ENCODE measurements around the gene ASPSCR1. TPM values are rescaled to one million over a fixed set of nuclear protein-coding genes. Genes with fewer than 3 reads are reported as not detected.

The ASPSCR1 gene
- total RNA-seq, 4 donors from 2014 or later = 24.0 to 44.7 (median 32.0) TPM

GRCh38 chr17:82013772-82014321 lies 36.4 kb downstream of the ASPSCR1 start:
- Histone ChIP-seq H3K27ac (no peak overlapping the region), H3K27me3 (no peaks in the 10 kb centered on the region), H3K36me3 (peaks cover 0 to 3% of the 10 kb centered on the region in 2 donors), H3K9me3 (no peaks in the 10 kb centered on the region), H3K4me3 (no peak overlapping the region), H3K4me1 (peaks cover 1 to 17% of the 10 kb centered on the region in 2 donors)
- DNase-seq (no peak), ATAC-seq (no peak)
- TF ChIP-seq POLR2A (IDR thresholded peaks at IDR 0.05) (no peak), CTCF (IDR thresholded peaks at IDR 0.05 in 4 of 5, conservative IDR thresholded peaks at IDR 0.05 in 1 of 5) (no peak)
- intact Hi-C loops (cut with DNase I; ENCODE audit: low total_unique reads) (no loop called here), in situ Hi-C loops (cut with MboI; ENCODE audit: low sequenced_read_pairs in 4 of 4) (no loop called here)

GRCh38 chr17:82014432-82014831 lies 37.0 kb downstream of the ASPSCR1 start:
- intact Hi-C loops (cut with DNase I; ENCODE audit: low total_unique reads) = no loop called here
- TF ChIP-seq POLR2A (IDR thresholded peaks at IDR 0.05) (no peak), CTCF (IDR thresholded peaks at IDR 0.05 in 4 of 5, conservative IDR thresholded peaks at IDR 0.05 in 1 of 5) (no peak)
- DNase-seq (no peak), ATAC-seq (no peak)
- H3K27ac ChIP-seq = no peak overlapping the region
- peaks cover 0 to 3% of the 10 kb centered on the region in 2 donors for H3K36me3 ChIP-seq
- peaks cover 6 to 23% of the 10 kb centered on the region in 2 donors for H3K4me1 ChIP-seq
- no peak overlapping the region for H3K4me3 ChIP-seq
- no peaks in the 10 kb centered on the region for H3K27me3 ChIP-seq
- in situ Hi-C loops (cut with MboI; ENCODE audit: low sequenced_read_pairs in 4 of 4) = no loop called here
- no peaks in the 10 kb centered on the region for H3K9me3 ChIP-seq

DNA sequence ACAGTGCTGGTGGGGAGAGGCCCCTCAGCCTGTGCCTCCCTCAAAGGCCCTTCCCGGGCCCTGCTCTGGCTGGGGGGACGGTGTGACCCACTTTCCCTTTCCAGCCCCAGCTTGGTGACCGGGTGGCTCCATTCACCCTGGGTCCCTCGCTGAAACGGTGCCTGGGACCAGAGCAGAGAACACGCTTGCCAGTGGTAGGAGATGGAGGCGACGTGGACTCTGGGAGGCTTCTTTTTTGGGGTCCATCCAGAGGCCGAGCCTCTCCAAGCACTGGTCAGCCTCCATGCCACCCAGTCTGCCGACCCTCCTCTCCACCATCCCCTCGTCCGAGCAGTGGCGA lies 37.5 kb downstream of the ASPSCR1 start:
- DNase-seq = no peak
- H3K36me3 ChIP-seq = peaks cover 0 to 3% of the 10 kb centered on the region in 2 donors
- H3K9me3 ChIP-seq = no peaks in the 10 kb centered on the region
- H3K27me3 ChIP-seq = no peaks in the 10 kb centered on the region
- H3K4me1 ChIP-seq = peaks cover 6 to 28% of the 10 kb centered on the region in 2 donors
- TF ChIP-seq CTCF (IDR thresholded peaks at IDR 0.05 in 4 of 5, conservative IDR thresholded peaks at IDR 0.05 in 1 of 5) (no peak), POLR2A (IDR thresholded peaks at IDR 0.05) (no peak)
- intact Hi-C loops (cut with DNase I; ENCODE audit: low total_unique reads) (no loop called here), in situ Hi-C loops (cut with MboI; ENCODE audit: low sequenced_read_pairs in 4 of 4) (no loop called here)
- ATAC-seq = no peak
- no peak overlapping the region for H3K27ac ChIP-seq
- H3K4me3 ChIP-seq = no peak overlapping the region

GRCh38 chr17:82015311-82015971 lies 38.0 kb downstream of the ASPSCR1 start:
- Histone ChIP-seq H3K27ac (no peak overlapping the region), H3K4me1 (peaks cover 6 to 33% of the 10 kb centered on the region in 2 donors), H3K9me3 (no peaks in the 10 kb centered on the region), H3K27me3 (no peaks in the 10 kb centered on the region), H3K4me3 (no peak overlapping the region), H3K36me3 (peaks cover 0 to 3% of the 10 kb centered on the region in 2 donors)
- DNase-seq = no peak
- intact Hi-C loops (cut with DNase I; ENCODE audit: low total_unique reads) (no loop called here), in situ Hi-C loops (cut with MboI; ENCODE audit: low sequenced_read_pairs in 4 of 4) (no loop called here)
- no peak for ATAC-seq
- no peak for TF ChIP-seq POLR2A (IDR thresholded peaks at IDR 0.05)
- no peak for TF ChIP-seq CTCF (IDR thresholded peaks at IDR 0.05 in 4 of 5, conservative IDR thresholded peaks at IDR 0.05 in 1 of 5)
